ENCODE measurements around the gene ERC1. TPM values are rescaled to one million over a fixed set of nuclear protein-coding genes. Genes with fewer than 3 reads are reported as not detected.

The ERC1 gene
- total and polyA plus RNA-seq, 2 donors (not counting 3 experiments of a cell fraction or from before 2014, with no cell fraction given): 11.7 to 66.1 TPM

DNA sequence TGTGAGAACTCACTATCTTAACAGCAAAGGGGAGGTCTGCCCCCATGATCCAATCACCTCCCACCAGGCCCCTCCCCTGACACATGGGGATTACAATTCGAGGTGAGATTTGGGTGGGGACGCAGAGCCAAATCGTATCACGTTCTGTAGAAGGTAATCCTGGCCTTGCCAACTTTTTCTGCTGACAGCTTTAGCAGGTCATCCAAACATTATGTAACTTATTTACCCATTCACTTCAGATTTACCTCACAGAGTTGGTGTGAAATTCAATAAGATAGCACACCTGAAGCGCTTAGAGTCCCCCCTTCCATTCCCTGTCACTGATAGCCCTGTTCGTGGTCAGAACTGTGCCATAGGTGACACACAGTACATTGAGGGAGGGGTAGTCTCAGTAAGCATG lies 384.3 kb downstream of the ERC1 start:
- no peaks in the 10 kb centered on the region for H4K20me1 ChIP-seq (replicated peaks; ENCODE audit: control insufficient read depth, extremely low read depth, insufficient read depth, low read length)
- H3K9me3 ChIP-seq (replicated peaks; ENCODE audit: control insufficient read depth, insufficient read depth, low read length): no peaks in the 10 kb centered on the region
- no peak overlapping the region for H2AFZ ChIP-seq (ENCODE audit: low read depth, low read length)
- H3K4me3 ChIP-seq (replicated peaks in 1 of 3; ENCODE audit: insufficient read depth in 1 of 3, low read depth in 1 of 3, low read length in 3 of 3): no peak overlapping the region
- no peak overlapping the region for H3K9ac ChIP-seq (replicated peaks; ENCODE audit: extremely low read depth, insufficient read depth, low read length)
- TF ChIP-seq CTCF (IDR thresholded peaks at IDR 0.05; ENCODE audit: extremely low read depth in 1 of 2, insufficient read depth in 1 of 2, low read depth in 1 of 2, low read length in 2 of 2) (no peak), MAX (IDR thresholded peaks at IDR 0.05; ENCODE audit: insufficient read depth, insufficient read length) (no peak), MYC (IDR thresholded peaks at IDR 0.05; ENCODE audit: low read depth, low read length) (no peak), FOS (IDR thresholded peaks at IDR 0.05; ENCODE audit: borderline replicate concordance, insufficient read depth, low read length) (no peak), GATA2 (IDR thresholded peaks at IDR 0.05; ENCODE audit: insufficient read depth, insufficient read length, low read depth, low read length) (no peak), POLR2A (IDR thresholded peaks at IDR 0.05; ENCODE audit: low read depth, low read length) (no peak), POLR2AphosphoS5 (IDR thresholded peaks at IDR 0.05; ENCODE audit: insufficient read depth, low read depth, low read length) (no peak), JUN (IDR thresholded peaks at IDR 0.05; ENCODE audit: borderline replicate concordance, insufficient read depth, insufficient read length, low read depth) (no peak), EZH2 (IDR thresholded peaks at IDR 0.05; ENCODE audit: borderline replicate concordance, low read depth, low read length, severe bottlenecking) (no peak)
- no TSS peak for BruUV-seq (replicated peaks)
- ChIA-PET CTCF (interaction anchor here (0.6 kb wide), 1 partner anchor 257 kb away, joined by 3 read pairs; no protein-coding TSS in a partner anchor), POLR2A (no interaction called here)
- dilution Hi-C loops (cut with MboI; ENCODE audit: extremely low pct_ligation_motif_present, low sequenced_read_pairs) (no loop called here), intact Hi-C loops (cut with micrococcal nuclease) (no loop called here)
- H3K27me3 ChIP-seq (ENCODE audit: control insufficient read depth in 2 of 2, insufficient read depth in 2 of 2, low read length in 2 of 2): no peaks in the 10 kb centered on the region
- no peaks in the 10 kb centered on the region for H3K9me1 ChIP-seq (replicated peaks; ENCODE audit: control insufficient read depth, extremely low read depth, insufficient read depth, low read length)
- H3K4me1 ChIP-seq (ENCODE audit: control insufficient read depth, extremely low read depth, insufficient read depth, low read length): no peaks in the 10 kb centered on the region
- H3K4me2 ChIP-seq (ENCODE audit: insufficient read depth, low read length): no peak overlapping the region
- no peak for DNase-seq (ENCODE audit: low read depth, low spot score)
- no peak overlapping the region for H3K27ac ChIP-seq (ENCODE audit: insufficient read depth, low read depth, low read length)
- H3K36me3 ChIP-seq (ENCODE audit: control insufficient read depth in 2 of 2, extremely low read depth in 1 of 2, insufficient read depth in 2 of 2, low read length in 2 of 2): no peaks in the 10 kb centered on the region
- no peaks in the 10 kb centered on the region for H3K79me2 ChIP-seq (ENCODE audit: control insufficient read depth, insufficient read depth, low read length)
- FAIRE-seq: no peak
